HFF-Myc (cell line): ENCODE measurements around the gene CTCFL.

Experiments
- DNase-seq: peaks from one replicate; pipeline ENCODE4 v3.0.0-alpha.2; 2011; ENCODE audit warnings: low read depth; ENCODE audit errors: extremely low read depth
- H3K4me3 ChIP-seq: replicated peaks from 2 replicates; pipeline ENCODE4 v1.5.1; 2011; ENCODE audit warnings: low read depth, mild to moderate bottlenecking, control low read depth, low read length
- TF ChIP-seq, protein P1 (sequence below): IDR thresholded peaks from 2 replicates; pipeline ENCODE4 v1.5.1; 2012; ENCODE audit warnings: mild to moderate bottlenecking, low read depth, low read length, control low read depth; ENCODE audit errors: missing control alignments

Gene CTCFL

GRCh38 chr20:57568960-57569359 is 44.0 kb upstream of the CTCFL start:
- TF ChIP-seq, protein P1, sequence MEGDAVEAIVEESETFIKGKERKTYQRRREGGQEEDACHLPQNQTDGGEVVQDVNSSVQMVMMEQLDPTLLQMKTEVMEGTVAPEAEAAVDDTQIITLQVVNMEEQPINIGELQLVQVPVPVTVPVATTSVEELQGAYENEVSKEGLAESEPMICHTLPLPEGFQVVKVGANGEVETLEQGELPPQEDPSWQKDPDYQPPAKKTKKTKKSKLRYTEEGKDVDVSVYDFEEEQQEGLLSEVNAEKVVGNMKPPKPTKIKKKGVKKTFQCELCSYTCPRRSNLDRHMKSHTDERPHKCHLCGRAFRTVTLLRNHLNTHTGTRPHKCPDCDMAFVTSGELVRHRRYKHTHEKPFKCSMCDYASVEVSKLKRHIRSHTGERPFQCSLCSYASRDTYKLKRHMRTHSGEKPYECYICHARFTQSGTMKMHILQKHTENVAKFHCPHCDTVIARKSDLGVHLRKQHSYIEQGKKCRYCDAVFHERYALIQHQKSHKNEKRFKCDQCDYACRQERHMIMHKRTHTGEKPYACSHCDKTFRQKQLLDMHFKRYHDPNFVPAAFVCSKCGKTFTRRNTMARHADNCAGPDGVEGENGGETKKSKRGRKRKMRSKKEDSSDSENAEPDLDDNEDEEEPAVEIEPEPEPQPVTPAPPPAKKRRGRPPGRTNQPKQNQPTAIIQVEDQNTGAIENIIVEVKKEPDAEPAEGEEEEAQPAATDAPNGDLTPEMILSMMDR = no peak
- no peak for DNase-seq
- H3K4me3 ChIP-seq = no peak overlapping the region

DNA sequence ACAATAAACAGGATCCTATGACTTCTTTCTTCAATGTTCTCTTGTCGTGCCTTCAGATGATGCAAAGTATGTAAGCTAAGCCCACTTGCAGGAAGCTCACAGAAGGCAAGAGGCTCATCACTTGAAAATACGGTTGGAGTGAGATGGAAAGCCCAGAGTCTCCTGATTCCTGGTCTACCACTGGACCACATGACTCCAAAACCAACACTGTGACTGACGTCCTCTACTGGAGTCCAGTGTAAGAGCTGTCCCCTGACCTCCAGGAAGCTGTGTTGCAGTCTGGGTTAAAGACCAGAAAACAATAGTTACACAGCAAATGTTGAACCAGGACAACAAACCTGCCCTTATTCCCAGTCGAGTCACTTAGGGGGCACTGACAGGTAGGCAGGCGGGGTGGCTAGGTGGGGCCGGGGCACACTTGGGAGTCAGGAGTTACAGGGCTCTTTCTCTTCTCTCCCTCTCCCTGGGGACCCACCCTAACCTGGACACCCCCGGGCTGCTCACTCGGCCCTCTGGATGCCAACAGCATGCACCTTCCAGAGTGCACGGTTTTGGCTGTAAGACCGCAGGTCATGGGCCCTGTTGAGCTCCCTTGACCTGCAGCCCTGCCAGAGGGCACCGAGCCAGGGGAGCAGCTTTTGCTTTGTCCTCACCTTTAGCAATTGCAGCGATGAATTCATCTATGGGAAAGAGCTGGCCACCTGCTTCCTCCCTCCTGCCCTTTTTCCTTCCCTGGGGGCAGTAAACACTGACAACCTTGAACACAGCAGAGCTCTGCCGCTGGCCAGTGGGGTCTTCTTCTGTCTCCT is 43.4 kb upstream of the CTCFL start:
- TF ChIP-seq, protein P1 = no peak
- no peak for DNase-seq
- no peak overlapping the region for H3K4me3 ChIP-seq

DNA sequence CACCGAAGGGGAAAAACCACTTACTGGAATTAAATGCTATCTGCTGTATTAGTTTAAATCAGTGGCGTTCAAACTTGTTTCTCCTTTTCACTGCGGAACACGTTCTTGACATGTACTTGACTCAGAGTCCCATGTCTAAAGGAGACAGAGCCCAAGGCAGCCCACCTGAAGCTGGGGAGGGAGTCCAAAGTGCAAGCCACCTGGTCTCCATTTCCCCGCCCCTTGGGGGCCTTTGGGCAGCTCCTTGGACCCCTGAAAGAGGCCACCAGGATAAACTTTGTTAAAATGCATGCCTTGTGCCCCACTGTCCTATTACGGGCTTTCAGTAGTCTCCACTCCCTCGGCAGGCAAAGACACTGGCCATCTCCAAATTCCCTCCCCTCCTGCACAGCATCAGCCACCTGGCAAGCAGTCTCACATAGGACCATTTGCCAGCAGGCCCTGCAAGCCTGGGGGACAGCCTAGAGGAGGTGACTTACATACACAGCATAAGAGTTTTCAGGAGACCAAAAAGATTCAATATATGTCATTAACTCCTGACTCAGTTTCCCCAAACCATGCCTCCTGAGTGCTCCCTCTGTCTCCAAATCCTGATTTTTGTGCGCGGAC is 42.6 kb upstream of the CTCFL start:
- DNase-seq = no peak
- H3K4me3 ChIP-seq = no peak overlapping the region
- TF ChIP-seq, protein P1 = no peak

DNA sequence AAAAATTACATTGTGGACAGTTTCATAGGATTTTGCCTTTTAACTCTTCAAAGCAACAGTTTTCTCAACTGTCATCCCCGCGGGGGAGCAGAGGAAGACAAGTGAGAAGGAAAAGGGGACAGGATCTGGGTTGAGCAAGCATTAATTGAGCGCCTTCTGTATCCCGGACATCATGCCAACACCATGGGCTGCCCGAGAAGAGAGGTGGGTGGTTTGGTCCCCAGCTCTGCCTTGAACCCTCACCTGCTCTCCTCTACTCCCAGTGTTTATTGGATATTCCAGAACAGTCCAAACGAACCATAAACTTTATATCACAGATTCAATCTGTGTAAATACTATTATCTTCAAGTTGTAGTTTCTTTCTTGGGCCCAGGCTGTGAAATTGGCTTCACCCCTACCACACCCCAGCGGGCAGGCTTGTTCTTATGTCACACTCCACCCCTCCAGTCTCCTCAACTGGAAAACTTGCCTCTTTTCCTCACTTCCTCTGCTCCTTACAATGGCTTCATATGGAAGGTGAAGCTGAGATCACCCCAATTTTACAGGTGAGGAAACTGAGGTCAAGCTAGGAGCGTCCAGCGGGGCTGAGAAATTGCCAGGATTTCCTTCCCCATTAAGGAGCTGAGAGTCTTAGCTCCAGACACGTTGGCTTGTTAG is 42.0 kb upstream of the CTCFL start:
- TF ChIP-seq, protein P1 = no peak
- no peak for DNase-seq
- H3K4me3 ChIP-seq = no peak overlapping the region

- TF ChIP-seq, protein P1 = no peak
- no peak overlapping the region for H3K4me3 ChIP-seq
- DNase-seq = no peak
Measured at GRCh38 chr20:57566399-57566798, 41.5 kb upstream of the CTCFL start.

- TF ChIP-seq, protein P1 = no peak
Measured at GRCh38 chr20:57564951-57565642, 40.2 kb upstream of the CTCFL start.

More at GRCh38 chr20:57564951-57565642, 40.2 kb upstream of the CTCFL start:
- H3K4me3 ChIP-seq = no peak overlapping the region
- no peak for DNase-seq
